NCI-H2171 (cell line): ENCODE data around the gene MELTF.

Experiments
- DNase-seq: peaks from one replicate; lab custom pipeline; 2025; lab: John Stamatoyannopoulos, UW

Gene MELTF

DNA sequence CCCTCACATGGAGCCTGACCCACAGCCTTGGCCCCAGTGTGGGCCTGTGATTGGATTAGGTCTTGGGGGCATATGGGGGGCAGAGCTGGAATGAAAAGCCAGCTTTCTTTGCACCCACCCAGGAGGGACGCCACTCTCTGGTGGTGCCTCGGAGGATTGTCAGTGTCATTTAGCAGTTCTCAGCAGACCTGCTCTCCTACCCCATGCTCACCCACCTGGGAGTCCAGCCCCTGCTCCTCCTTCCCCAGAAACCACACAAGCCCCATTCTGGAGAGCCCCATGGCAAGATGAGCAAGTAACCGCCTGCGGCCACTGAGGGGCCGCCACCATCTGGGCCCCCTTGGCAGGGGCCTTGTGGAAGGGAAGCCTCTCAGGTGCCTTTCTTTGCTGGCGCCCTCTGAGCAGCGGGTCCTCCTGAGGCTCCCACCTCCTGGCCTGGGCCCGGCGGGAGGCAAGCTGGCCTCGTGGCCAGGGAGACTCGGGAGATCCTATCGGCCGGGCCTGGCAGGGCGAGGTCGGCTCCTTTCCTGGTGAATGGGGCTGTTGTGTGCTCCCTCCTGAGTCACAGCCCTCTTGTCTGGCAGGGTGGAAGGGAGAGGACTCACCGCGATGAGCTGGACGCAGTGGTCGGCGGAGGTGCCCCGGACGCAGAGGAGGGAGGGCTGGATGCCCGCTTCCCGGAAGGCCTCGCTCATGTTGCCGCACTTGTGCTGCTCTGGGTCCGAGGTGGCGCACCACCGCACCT, 2.3 kb downstream of the MELTF start:
- no peak for DNase-seq

DNA sequence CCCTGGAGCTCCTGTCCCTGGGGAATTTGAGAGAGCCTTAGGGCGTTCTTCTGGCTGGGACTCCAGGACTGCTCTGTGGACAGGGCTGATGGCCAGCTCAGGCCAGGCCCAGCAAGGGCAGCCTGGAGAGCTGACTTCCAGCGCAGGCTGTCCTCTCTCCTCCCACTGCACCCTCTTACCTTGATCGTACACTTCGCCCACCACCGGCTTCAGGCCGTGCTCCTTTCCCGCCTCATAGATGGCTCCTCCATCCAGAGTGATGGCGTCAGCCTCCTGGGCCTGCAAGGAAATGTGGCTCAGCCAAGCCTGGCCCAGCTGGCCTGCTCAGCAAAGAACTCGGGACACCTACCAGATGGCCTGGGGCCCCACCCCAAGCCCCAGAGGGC, 3.1 kb downstream of the MELTF start:
- no peak for DNase-seq

DNA sequence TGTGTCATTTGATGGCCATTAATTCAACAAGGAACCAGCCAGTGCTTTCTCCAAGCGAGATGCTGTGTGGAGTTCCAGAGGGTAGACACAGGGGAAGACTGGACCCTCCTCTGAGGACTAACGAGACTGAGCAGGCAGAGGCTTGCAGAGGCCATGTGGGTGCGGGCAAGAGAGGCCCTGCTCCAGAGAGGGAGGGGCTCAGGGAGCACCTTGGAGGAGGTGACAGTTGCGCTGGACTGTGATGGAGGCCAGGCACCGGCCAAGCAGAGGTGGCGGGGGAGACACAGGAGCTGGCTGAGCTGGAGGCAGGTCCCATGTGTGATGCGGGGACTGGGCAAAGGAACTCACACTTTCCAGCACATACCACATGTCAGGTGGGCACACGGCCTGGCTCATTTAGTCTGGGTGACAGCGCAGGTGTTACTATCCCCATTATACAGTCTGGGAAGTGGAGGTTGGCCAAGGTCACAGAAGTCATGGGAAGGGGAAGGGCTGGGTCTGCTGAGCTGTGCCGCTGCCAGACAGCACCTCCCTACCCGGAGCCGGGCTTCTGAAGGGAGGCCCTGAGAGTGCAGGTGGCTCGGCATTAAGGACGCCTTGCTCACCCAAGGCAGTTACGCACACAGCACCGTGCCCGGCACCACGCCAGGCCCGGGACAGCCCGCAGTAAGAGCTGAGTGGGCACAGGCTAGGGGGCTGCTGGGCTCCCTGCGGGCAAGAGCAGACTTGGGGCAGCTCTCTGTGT, 3.7 kb downstream of the MELTF start:
- DNase-seq, result no peak

DNA sequence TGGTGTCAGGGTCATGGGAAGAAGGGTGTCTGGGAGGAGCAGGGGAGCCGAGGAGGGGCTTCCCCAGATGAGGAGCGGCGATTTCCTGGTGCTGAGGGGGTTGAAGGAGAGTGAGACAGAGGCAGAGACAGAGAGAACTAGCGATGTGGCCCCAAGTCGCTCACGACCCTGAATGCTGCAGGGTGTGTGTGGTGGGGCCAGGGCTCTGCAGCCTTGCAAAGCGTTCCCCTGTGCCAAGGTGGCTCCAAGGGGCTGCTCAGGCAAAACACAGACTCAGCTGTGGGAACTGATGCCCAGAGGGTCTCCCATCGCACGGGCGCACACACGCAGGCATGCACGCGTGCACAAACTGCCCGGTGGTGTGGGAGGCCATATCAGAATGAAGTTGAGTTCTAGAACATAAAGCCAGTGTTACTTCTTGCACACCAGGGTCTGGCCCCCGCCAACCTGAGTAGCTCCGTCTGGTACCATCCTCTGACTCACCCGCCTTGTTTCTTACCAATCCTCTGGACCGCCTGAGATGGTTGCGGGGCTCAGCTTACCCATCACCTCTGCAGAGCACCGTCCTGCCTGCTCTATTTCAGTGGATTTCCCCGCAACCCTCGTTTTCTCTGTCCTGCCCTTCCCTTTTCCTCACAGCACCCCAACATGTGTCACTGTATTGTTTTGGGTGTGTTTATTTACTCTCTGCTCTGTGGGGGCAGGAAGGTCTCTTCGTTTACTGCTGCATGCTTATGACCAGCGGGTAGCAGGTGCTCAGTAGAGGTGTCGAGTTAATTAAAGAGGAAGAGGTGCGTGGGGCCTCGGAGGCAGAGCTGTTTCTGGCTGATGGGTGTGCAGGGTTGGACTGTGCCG, 4.5 kb downstream of the MELTF start:
- DNase-seq, result no peak

DNA sequence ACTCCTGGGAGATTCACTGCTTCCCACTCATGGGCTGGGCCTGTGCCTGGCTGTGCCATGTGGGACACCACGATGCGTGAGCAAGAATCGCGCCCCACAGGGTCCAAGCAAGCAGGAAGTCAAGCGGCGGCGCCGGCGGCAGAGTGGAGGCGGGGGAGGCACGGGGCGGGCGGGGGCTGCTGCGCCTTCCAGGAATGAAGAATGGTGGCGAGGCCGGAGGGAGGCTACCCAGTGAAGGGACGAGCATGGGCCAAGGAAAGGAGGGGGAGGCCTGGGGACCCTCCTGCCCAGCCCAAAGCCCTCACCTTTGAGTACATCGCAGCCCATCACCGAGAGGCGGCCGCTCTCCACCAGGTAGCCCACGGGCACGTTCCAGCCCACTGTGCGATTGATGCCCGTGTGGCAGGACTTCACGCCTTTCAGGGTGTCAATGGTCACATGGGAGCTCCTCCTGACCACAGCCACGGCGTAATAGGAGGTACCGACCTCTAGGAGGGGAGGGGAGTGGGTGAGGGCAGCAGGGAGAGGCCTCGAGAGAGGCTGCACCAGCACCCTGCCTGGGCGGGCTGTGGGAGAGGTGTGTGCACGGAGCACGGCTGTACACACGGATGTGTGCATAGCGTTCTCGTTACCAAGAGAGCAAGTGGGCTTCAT, 5.5 kb downstream of the MELTF start:
- DNase-seq, result no peak

DNA sequence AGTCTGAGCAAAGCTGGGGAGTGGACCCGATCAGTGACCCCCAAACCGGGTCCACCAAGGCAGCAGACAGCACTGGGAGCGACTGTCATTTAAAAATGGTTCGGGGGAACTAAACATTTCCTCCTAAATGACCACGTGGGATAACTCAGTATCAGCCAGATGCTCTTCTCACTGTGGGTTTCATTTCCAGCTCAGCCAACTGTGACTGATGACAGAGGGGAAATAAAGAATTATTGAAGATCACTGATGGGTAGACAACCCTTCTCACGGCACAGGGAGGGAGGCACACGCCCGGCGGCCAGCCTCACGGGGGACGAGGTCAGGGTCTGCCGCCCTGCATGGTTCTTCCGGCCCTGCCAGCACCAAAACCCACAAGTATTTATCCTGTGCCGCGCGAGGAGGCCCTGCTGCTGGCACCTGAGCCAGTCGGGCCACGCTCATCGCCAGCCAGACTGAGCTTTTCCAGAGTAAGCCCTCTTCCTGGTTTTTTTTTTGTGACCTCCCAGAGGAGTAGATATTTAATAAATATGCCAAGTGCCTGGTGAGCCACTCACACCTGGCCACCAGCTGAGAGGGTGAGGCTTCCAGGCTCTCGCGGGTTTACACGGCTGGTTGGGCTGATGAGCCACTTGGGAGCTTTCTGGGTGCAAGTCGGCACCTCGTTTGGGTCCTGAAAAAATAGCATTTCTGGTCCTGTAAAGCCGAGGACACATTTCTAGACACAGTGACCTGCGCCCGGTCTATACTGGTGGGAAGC, 6.2 kb downstream of the MELTF start:
- peak; percentile 90 for DNase-seq

DNA sequence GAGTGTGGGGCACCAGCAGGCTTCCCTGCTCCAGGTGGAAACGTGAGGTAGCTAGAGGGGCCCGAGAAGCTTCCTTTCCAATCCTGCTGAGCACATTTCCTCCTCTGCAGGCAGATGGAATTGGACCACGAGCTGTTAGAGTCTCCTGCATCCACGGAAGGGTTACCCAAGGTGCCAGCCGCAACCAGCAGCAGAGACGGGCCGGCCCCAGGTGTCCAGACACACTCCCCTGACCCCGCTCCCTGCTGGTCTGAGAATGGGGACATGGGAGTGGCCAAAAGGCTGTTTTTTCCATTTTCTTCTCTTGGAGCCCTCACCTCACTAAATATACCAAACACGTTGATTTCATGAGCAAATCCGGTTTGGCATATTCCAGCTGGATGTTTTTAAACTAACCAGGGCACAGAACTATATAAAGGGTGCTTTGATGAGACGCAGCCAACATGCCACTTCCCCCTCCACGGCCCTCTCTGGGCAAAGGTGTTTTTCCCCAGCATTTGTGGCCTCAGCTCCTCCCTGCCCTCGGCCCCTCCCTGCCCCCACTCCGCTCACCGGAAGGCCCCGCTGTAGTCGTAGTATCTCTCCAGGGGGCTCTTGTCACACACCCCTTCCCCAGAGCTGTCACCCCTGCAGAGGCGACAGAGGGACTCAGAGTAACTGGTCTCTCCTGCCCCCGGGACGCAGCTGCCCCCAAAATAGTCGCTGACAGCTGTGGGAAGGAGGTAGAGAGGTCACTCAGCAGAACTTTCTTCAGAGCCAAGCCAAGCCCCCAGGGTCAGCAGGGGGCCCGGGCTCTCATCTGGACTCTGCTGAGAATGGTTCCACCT, 7.0 kb downstream of the MELTF start:
- DNase-seq, result no peak

DNA sequence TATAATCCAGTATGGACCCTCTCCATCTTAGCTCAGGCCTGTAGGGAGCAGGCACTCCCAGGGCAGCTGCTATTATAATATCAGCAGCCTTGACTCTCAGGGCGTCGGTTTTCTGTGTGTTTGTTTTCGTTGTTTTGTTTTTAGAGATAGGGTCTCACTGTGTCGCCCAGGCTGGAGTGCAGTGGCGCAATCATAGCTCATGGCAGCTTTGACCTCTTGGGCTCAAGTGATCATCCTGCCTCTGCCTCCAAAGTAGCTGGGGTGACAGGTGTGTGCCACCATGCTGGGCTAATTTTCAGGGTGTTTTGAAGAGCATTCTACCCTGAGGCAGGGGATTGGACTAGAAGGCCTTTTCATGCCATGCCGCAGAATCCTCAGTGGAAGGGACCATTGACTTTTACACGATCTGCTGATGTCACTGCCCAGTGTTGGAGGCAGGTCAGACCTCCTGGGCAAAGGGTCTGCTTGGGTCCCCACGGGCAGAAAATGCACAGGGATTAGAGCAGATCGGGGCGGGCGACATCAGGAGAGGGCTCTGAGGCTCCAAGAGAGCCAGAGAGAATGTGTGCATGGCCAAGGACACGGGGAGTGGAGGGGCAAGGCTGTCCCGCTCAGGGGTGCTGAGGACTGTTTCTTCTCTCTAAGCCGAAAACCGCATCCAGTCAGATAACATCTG, 7.8 kb downstream of the MELTF start:
- no peak for DNase-seq

DNA sequence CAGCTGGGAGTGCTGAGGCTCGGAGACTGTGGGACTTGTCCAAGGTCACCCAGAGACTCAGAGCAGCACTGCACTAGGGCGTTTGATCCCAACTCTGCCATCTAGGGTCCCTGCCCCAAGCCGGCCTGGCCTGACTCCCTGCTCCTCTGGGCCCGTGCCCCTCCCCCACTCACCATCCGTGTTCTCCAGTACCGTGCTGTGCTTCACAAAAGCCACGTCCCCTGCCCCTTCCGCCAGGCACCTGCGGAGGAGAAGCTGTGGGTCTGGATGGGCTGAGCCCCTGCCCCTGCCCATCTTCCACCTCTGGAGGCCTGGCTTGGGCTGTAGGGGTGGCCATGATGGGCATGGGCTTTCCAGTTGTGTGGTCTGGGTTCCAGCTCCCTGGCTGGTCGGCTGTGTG, 8.4 kb downstream of the MELTF start:
- no peak for DNase-seq

DNA sequence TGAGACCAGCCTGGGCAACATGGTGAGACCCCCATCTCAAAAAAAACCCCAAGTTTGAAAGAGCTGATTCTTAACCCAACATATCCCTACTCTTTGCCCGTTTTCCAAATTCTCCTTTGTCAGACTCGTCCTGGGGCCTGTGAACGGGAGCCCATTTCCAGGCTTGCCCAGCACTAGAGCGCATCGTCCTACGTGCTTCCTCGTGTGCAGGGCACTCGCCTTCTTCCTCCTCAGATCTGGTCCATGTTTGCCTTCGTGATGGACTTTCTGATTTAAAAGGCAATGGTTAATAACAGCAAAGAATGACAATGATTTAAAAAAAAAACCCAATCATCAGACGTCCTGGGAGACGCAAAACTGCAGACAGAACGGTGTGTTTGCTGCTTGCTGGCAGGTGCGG, 10.1 kb downstream of the MELTF start:
- no peak for DNase-seq

DNA sequence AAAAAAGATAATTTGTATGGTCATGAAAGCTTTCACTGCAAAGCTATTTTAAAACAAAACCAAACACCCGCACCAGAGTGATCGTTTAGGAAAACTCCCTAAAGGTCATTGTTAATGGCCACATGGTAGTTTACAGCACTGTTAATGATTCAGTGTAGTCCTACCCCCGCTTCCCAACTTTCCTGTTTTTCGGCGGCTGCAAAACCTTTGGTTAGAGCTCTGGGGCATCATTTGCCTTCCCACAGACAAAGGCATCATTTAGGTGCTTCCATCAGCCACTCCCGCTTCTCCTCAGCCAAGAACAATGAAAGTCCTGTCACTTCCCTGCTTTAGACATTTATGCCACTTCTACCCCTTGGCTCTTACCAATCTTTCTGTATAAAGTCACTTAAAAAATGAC, 10.6 kb downstream of the MELTF start:
- no peak for DNase-seq

DNA sequence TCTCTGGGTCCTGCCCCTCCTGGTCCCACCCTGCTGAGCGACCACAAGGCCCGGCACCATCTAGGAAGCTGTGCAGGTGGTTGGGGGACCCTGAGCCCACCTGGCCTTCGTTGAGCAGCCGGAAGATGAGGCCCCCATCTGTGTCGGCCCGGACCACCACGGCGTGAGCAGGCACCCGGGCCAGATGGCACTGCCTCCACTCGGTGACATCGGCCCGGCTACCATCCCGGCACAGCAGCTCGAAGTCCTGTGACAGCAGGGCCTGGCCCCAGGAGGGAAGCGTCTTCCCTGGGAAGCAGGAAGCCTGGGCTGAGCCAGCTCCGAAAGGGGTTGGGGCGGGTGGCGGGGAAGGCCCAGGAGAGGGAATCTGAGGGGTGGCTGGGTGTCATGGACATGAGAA, 12.6 kb downstream of the MELTF start:
- DNase-seq, result peak; percentile 10

DNA sequence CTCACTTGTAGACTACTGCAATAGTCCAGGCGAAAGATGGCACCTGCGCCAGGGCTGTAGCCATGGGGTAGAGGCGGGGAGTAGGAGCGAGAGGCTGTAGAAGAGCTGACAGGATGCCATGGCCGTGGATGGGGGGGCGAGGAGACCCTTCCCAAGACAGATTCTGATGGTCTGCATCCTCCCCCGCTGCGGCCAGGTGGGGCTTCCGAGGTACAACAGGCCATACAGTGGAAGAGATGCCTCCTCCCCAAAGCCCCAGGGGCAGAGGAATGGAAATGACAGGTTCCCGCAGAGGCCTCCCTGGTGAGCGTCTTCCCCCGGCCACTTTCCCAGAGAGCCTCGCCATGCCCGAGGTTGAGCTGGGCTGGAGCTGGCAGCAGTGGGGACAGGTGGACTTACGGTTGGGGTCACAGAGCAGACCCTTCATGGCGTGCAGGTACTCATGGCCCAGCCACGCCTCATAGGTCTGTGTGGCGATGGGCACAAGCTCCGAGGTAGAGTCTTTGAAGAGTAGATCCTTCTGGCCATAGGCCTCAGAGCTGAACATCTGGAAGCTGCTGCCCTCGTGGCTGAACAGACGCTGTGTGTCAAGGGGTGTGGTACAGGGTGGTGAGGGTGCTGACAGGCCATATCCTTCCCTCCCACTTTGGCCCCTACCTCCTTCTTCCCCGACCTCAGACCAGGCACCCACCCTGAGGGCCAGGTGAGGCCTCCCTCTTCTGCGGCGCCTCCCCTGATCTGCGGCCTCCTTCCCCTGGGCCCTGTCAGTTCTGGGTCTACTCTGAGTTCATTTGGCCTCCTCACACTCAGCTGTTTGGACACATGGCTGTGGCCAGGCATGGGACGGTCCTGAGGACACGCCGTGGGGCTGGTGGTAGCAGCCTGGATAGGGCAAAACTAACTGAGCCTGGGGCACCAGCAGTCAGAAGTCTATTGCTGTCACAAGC, 13.6 kb downstream of the MELTF start:
- no peak for DNase-seq

DNA sequence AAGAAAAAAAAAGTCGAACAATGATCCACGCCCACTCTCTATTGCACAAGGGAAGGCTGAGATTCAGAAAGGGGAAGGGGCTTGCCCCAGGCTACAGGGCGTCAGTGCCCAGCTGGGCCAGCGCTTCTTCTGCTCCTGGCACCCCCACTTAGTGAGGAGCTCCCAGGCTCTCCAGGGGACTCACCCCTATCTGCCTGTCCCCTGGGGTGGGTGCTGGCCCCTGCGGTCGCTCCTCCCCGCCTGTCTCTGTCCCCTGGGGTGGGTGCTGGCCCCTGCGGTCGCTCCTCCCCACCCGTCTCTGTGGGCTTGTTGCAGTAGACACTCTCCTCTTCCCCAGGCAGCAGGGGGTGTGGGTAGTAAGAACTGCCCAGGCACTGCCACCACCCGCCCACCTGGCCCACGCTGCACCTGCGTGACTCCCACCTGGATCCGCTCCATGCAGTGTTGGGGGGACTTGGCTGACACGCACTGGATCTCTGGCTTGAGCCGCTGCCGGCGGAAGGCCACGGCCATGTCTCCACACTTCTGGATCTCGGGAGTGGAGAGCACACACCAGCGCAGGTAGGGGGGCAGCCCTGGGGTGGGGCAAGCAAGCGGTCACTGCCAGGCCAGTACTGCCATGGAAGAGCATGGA, 14.6 kb downstream of the MELTF start:
- no peak for DNase-seq

DNA sequence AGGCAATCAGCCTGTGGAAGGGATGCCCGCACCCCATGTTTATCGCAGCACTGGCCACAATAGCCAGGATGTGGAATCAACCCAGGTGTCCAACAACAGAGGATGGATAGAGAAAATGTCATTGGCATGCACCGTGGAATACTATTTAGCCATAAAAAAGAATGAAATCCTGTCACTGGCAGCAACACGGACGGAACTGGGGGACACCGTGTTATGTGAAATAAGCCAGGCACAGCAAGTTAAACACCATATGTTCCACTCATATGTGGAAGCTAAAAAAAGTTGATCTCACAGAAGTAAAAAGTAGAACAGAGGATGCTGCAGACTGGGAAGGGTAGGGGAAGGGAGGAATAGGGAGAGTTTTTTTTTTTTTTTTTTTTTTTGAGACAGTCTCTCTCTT, 15.6 kb downstream of the MELTF start:
- DNase-seq, result no peak

DNA sequence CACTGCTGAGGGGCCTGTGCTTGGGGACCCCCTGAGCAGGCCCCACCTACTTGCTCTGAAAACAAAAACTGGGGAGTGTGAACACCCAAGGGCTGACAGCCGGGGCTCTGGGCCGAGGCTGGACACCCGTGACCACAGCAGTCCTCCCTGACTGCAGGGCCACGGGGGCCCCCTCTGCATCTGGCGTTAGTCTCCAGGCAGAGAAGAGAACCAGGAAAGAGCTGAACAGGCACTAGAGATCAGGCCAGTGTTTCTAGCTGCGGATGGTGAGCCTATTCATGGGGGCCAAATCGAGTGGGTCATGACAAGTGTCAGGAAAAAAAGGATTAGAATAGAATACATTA, 17.1 kb downstream of the MELTF start:
- no peak for DNase-seq

DNA sequence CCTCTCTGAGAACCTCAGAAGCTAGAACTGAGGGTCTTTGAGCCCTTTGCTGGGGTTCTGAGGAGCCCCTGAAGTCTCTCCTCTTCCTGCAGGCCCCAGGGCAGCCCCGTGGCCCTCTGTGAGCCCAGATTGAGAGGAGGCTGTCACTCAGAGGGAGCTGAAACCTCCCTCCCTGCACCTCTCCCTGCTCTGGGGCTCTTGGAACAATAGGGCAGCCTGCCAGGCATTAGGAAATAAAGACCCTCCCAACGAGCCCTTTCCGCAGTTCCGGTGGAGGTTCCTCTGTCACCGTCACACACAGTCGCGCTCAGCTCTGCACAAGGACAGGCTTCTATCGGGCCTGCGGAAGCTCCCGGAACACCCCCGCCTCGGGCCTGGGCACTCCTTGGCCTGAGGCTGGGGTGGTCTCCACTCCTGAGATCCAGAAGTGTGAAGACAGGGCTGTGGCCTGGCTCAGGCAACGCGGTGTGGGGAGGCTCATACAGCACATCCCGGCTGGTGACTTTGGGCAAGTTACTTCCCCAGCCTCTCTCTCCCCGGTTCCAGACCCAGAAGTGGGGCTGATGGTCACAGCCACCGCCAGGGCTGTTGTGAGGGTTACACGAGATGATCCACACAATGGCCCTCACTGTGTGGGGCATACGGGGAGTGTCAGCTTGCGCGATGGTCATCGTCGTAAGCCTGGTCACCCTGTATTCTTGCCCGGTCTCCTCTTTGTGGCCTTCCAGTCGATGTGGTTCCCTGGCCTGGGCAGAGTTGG, 17.7 kb downstream of the MELTF start:
- DNase-seq, result no peak
